ENCODE measurements around the gene CREB5.

DNA sequence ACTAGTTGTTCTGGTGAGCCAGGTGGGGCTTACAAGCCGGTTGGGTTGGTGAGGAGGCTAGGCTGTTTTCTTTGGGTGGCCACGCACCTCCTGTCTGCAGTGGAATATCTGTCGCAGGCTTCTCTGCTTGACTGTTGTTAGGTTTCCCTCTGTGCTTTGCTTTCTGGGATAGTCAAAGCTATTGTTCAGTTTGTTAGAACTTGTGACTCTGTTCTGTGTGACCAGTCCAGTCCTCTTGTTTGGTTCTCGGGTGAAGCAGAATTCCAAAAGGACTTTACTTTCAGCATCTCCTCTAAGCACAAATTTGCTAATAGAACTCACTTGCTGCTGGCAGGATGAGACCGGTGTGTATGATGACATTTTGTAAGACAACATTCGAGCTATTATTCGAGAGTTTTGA, 105.3 kb downstream of the CREB5 start:
- TF ChIP-seq, protein P1, sequence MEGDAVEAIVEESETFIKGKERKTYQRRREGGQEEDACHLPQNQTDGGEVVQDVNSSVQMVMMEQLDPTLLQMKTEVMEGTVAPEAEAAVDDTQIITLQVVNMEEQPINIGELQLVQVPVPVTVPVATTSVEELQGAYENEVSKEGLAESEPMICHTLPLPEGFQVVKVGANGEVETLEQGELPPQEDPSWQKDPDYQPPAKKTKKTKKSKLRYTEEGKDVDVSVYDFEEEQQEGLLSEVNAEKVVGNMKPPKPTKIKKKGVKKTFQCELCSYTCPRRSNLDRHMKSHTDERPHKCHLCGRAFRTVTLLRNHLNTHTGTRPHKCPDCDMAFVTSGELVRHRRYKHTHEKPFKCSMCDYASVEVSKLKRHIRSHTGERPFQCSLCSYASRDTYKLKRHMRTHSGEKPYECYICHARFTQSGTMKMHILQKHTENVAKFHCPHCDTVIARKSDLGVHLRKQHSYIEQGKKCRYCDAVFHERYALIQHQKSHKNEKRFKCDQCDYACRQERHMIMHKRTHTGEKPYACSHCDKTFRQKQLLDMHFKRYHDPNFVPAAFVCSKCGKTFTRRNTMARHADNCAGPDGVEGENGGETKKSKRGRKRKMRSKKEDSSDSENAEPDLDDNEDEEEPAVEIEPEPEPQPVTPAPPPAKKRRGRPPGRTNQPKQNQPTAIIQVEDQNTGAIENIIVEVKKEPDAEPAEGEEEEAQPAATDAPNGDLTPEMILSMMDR (IDR thresholded peaks at IDR 0.05): no peak
- TF ChIP-seq EP300 (IDR thresholded peaks at IDR 0.05) (no peak), POLR2A (IDR thresholded peaks at IDR 0.05) (no peak), POLR2AphosphoS5 (IDR thresholded peaks at IDR 0.05) (no peak)
